Activated CD4-positive, alpha-beta T cell treated with anti-CD3 and anti-CD28 coated beads, Interleukin-2, amount 50 U/mL, for 16 hours (primary cell): ENCODE results near the gene CANT1.
"Not testable (repeated sequence)": the region's sequence is repeated elsewhere in the genome, so short reads cannot be mapped to it uniquely, and the experiment has no call there.

ENCODE experiments used
- DNase-seq: peaks from one replicate; pipeline ENCODE4 v3.0.0-alpha.2; 2020

The CANT1 gene

GRCh38 chr17:79027274-79027924 is 17.8 kb upstream of the CANT1 start:
- no peak for DNase-seq

- no peak for DNase-seq
Observed at GRCh38 chr17:79026376-79027273, 17.1 kb upstream of the CANT1 start.

- DNase-seq: no peak
Observed at GRCh38 chr17:79024901-79025737, 15.6 kb upstream of the CANT1 start.

- DNase-seq: no peak
Observed at GRCh38 chr17:79023886-79024771, 14.6 kb upstream of the CANT1 start, which contains the start of gene C1QTNF1. Gene C1QTNF1 (plus strand): TSS chr17:79024169. CDS start chr17:79043969, 19,800 bp downstream.

GRCh38 chr17:79023180-79023705 is 13.7 kb upstream of the CANT1 start:
- DNase-seq: no peak

- DNase-seq: no peak
Observed at GRCh38 chr17:79022507-79022991, 13.0 kb upstream of the CANT1 start.

GRCh38 chr17:79021929-79022328 is 12.4 kb upstream of the CANT1 start:
- DNase-seq: not testable (repeated sequence)

GRCh38 chr17:79020631-79021301 is 11.2 kb upstream of the CANT1 start:
- no peak for DNase-seq

GRCh38 chr17:79019632-79020584 is 10.3 kb upstream of the CANT1 start:
- DNase-seq: peak; percentile 36

GRCh38 chr17:79019261-79019631 is 9.7 kb upstream of the CANT1 start:
- DNase-seq: no peak

- DNase-seq: no peak
Observed at GRCh38 chr17:79018370-79018695, 8.8 kb upstream of the CANT1 start.

- no peak for DNase-seq
Observed at GRCh38 chr17:79017546-79018369, 8.2 kb upstream of the CANT1 start.

- no peak for DNase-seq
Observed at GRCh38 chr17:79014158-79014758, 4.7 kb upstream of the CANT1 start.

- DNase-seq: no peak
Observed at GRCh38 chr17:79012563-79013134, 3.1 kb upstream of the CANT1 start.

- DNase-seq: no peak
Observed at GRCh38 chr17:79011451-79012147, 2.0 kb upstream of the CANT1 start.

- DNase-seq: no peak
Observed at GRCh38 chr17:79010304-79010646, 711 bp upstream of the CANT1 start.

GRCh38 chr17:79008666-79009387 is 737 bp downstream of the CANT1 start:
- DNase-seq: no peak
